HG03565 (cell line): ENCODE measurements around the gene INPP5A.

Experiments used
- ATAC-seq: cut with Tn5 transposase; IDR thresholded peaks from one replicate; pipeline ENCODE4 v1.9.1; 2021; ENCODE audit warnings: mild to moderate bottlenecking, moderate library complexity; ENCODE audit not compliant: unreplicated experiment

The INPP5A gene

DNA sequence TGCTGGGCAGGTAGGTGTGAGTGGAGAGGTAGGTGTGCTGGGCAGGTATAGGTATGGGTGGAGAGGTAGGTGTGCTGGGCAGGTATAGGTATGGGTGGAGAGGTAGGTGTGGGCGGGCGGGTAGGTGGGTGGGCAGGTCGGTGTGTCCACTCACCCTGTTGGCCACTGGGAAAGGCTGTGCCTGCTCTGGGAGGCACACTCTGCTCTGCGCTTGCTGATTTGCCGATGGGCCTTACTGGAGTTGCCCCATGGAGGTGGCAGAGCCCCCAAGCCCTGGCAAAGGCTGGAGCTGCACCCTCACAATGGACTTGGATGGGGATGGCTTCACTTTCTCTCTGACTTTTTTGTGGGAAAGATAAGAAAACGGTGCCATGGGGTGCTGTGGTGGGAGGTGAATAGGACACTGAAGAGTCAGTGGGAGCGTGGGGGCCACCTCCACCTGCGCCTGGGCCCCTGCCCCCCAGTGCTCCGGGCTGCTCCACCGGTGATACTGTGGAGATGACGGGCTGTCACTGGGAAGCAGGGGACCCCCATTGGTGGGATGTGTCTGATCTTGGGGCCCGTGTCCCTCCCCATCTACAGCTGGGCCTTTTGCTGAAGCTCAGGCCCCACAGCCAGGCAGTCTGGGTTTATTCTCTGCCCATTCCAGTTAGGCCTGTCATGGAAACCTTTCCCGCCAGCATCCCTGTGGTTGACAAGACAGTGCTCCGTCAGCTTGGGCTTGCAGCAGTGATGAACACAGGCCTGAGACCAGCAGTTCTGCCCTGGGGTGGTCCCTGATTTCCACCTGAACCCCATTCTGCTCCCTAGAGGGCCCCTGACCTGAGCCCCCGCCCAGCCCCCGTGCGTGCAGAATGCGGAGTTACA lies 173.4 kb downstream of the INPP5A start:
- ATAC-seq: no peak

DNA sequence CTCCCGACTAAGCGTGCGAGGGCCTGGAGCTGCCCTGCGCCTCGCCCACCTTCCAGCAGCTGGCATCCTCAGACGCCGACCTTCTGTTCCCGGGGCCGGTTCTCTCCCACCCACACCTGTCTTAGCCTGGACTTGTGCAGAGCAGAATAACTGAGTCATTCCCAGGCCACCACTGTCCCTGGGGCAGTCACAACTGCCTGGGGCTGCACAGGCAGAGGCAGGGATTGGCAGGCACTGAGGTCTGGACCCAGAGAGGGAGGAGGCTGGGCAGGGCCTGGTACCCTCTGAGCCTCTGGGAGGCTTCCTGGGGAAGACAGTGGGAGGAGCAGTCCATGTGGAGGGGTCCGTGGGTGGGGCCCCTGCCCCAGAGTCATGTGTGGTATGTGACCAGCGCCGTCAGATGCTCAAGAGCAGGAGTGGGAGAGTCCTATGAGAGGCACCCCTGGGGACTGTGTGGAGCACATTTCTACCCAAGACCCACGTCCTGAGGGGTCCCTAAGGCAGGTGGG lies 174.1 kb downstream of the INPP5A start:
- no peak for ATAC-seq

- ATAC-seq: no peak
Observed at GRCh38 chr10:132712291-132712690, 174.7 kb downstream of the INPP5A start.

- no peak for ATAC-seq
Observed at GRCh38 chr10:132712743-132713142, 175.2 kb downstream of the INPP5A start.

DNA sequence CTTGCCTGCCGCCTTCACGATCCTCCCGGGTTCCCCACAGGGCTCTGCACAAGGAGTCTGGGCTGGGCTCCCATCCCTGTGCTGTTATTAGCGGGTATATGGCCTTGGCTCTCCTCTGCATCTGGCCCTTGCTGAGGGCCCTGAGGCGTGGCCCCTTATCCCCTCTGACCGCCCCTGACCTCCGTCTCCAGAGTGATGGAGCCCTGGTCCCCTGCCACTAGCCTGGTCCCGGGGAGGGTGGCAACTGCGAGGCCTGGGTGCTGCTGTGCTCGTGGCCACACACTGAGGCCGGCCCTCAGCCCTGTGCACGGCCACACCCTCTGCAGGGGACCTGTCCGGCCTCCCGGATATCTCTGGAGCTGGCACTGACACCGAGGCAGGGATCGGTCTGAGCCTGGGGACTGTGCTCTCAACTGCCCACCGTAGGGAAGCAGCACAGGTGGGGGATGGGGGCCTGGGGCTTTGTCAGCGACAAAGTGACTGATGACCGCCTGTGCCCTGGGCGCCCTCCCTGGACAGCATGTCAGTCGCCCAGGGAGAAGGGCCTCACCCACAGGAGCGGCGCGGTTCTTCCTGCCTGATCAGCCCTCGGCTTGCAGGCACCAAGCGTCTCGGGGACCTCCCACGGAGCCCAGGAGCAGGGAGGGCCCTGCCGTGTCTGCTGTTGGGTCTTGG lies 176.0 kb downstream of the INPP5A start:
- ATAC-seq: no peak

GRCh38 chr10:132714096-132714985 lies 176.8 kb downstream of the INPP5A start:
- no peak for ATAC-seq

DNA sequence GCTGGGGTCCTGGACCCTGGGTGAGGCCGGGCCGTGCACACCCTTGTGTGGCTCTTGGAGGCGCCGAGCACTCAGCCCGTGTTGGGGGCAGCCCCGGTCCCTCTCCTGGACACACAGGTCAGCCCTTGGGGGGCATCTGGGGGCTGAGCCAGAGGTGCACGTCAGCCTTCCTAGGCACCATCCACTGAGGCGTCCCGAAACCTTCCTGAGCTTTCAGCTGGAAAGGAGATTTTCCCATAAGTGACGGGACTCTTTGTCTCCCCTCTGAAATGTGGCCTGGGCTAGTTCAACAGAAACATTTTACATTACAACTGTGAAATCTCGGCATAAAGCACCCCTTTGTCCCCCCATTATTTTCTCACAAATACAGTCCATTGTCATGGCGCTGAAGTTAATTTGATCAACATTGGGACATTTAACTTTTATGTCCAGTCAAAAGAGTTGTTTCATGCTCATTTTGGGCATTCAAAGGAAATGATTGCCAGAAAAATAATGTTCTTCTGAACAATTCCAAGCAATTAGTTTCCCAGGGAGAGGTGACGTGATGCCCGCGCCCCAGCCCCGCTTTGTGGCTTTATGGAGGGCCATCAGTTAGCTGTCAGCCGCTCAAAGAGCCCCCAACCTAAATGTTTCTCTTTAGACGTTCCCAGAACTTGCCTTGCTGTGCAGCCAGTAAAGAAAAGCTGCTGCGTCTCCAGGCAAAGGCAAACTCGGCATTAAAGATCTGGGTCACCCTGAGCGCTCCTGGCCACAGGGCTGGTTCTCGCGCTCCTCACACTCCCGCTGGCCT lies 177.6 kb downstream of the INPP5A start:
- no peak for ATAC-seq

GRCh38 chr10:132715776-132716680 lies 178.4 kb downstream of the INPP5A start:
- no peak for ATAC-seq

GRCh38 chr10:132716691-132717490 lies 179.3 kb downstream of the INPP5A start:
- no peak for ATAC-seq

GRCh38 chr10:132721725-132722124 lies 184.1 kb downstream of the INPP5A start:
- ATAC-seq: no peak

- ATAC-seq: no peak
Observed at GRCh38 chr10:132722394-132723329, 185.1 kb downstream of the INPP5A start.

DNA sequence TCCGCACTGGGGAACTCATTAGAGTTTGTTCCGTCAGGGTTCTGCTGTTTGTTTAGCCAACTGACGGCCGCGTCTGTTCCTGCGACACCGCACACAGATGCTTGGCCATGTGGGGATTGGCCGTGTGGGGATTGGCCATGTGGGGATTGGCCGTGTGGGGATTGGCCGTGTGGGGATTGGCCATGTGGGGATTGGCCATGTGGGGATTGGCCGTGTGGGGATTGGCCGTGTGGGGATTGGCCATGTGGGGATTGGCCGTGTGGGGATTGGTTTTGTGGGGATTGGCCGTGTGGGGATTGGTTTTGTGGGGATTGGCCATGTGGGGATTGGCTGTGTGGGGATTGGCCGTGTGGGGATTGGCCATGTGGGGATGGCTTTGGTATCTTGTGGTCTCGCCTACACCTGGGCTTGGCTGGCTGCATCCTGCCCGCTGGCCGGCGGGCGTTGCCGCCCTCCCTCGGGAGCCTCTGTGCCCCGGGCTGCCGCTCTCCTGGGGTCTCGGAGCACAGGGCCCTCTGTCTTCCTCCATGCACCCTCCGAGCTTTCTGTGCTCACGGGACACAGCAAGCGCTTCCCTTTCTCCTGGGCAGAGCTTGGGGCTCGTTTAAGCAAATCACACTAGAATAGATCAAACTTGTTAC lies 185.9 kb downstream of the INPP5A start:
- ATAC-seq: no peak

DNA sequence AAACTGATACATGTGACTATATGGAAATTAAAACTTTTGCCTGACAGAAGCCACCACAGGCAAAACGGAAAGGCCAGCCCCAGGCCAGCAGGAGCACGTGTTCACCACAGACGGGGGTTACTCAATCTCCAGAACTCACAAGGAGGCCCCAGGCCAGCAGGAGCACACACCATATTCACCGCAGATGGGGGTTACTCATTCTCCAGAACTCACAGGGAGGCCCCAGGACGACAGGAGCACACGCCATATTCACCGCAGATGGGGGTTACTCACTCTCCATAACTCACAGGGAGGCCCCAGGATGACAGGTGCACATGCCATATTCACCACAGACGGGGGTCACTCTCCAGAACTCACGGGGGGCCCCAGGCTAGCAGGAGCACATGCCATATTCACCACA lies 186.9 kb downstream of the INPP5A start:
- no peak for ATAC-seq

DNA sequence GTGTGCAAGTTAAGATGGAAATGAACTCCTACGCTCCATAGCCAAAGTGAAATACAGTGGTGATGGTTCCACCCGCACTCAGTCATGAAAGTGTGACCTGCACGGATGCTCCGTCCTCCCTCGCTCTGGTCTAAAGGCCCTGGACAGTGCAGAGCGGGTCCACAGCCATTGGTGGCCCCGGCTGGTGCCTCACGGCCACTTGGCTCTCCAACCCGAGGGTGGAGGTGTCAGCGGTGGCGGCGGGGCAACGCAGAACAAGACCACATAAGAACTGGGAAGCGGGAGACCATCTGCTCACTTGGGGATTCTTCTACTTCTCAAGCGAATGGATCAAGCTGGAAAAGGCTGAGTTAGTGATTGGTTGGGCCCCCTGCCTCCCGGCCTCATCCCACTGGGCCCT lies 187.6 kb downstream of the INPP5A start:
- ATAC-seq: no peak

GRCh38 chr10:132726194-132726593 lies 188.6 kb downstream of the INPP5A start:
- no peak for ATAC-seq

DNA sequence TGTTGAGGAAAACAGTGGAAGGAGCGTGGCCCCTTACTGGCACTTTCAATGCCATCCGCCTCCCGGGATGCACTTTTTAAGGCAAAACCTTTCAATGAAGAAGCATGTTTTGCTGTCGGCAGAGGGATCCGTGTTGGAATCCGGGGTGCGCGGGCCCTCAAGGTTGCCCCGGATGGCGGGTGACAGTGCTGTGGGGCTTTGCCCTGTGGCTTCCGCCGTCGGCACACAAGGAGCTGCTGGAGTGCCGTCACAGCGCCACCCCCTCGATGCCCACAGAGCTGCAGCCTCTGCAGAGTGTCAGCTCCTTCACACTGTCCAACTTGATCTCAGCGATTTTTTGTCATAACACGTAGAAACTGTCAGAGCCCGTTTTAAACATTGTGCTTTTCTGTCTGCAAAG lies 189.4 kb downstream of the INPP5A start:
- no peak for ATAC-seq

DNA sequence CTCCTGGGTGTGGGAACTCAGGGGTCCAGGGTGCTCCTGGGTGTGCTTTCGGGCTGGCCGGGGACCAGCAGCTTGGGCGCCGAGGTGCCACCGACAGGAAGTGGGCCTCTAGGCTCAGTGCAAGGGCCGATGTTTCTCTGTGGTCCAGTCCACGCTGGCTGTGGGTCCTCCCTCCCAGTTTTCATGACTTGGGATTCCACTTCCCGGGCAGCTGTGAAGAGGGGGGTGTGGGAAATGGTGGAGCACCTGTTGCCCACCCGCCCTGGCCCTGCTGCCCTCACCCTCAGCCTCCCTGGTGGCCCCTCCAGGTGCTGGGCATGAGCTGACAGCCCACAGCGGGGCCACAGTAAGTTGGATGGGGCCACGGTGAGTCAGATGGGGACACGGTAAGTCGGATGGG lies 189.8 kb downstream of the INPP5A start:
- no peak for ATAC-seq
